CD4-positive, alpha-beta T cell treated with Interleukin-12 subunit alpha and Interleukin-12 subunit beta, for 1 hour (primary cell): ENCODE results near the gene NFX1.
"Not testable (repeated sequence)": the region's sequence is repeated elsewhere in the genome, so short reads cannot be mapped to it uniquely, and the experiment has no call there.

Experiments
- DNase-seq: peaks from one replicate; pipeline ENCODE4 v3.0.0-alpha.2; 2020

The NFX1 gene

DNA sequence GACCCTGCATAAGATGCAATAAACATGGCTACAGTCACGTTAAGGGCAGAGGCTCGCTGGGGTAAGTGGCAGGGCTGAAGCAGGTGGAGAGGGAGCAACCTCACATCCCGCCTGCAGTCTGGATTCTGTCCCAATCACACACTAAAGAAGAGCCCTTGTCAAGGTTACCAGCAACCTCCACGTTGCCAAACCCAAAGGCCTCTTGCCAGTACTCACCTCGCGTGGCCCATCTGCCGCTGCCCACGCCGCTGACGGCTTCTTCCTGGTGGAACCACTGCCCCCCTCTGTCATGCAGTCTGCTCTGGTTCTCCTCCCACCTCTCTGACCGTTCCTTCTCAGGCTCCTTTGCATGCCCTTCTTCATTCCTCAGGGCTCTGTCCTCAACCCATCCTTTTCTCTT lies 103.3 kb downstream of the NFX1 start:
- DNase-seq: no peak

DNA sequence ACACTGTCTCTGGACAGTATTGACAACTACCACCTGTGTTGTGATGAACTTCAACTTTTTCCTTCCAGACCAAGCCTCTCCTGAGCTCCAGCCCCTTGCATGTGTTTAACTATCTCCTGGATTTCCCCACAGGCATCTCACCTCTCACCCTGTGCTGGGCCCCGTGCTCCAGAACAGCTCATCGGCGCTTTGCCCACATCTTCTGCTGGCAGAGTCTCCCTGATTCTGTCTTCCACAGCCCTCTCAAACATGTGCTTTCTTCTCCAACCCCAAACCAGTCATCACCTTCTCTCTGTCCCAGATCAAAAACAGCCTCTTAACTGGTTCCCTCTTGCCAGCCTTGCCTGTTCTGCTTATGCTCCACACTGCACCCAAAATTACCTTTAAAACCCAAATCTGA lies 103.7 kb downstream of the NFX1 start:
- DNase-seq: not testable (repeated sequence)

DNA sequence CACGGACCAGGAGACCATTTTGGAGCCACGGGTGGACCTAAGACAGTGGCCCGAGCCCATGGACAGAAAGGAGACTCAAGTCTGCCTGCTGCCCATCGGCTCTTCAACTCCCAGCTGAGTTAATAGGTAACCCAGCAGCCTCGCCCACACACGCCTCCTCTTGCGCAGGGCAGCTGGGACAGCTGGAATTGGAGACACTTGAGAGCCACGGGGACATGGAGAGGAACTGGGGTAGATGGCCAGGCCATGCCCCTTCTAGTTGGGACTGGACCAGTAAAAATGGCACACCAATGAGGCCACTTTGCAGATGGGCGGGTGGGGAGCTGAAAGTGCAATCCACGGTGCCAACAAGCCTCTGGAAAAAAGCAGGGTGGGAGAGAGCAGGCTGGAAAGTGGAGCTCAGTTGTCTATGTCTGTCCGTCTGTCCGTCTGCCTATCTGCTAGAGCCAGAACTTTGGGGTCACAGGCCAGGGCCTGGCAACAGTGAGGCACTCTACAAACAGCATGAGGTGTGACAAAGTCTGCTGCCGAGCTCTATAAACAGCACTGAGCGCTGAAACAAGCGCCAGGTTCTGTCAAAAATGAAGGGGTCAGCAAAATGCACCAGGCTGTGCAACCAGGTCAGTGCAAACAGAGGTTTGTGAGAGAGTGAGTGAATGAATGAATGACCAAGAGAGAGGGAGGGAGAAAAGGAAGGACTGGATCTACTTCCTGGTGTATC lies 105.0 kb downstream of the NFX1 start:
- not testable (repeated sequence) for DNase-seq

DNA sequence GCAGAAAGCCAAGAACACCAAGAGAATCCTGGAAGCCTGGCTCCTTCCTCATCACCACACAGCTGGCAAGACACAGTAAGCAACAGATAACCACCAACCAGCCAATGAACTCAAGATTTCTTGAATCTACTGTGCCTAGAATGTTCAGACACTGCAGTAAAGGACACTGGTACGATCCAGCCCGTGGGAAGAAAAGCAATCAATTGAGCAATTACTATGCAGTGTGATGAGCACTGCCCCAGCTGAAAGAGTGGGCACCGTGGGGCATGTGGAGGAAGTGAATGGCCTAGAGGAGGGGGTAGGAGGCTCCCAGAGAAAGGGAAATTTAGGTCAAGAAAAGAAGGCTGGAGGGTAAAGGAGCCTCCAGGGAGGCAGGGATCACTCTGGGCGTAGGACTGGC lies 107.5 kb downstream of the NFX1 start:
- DNase-seq: not testable (repeated sequence)

DNA sequence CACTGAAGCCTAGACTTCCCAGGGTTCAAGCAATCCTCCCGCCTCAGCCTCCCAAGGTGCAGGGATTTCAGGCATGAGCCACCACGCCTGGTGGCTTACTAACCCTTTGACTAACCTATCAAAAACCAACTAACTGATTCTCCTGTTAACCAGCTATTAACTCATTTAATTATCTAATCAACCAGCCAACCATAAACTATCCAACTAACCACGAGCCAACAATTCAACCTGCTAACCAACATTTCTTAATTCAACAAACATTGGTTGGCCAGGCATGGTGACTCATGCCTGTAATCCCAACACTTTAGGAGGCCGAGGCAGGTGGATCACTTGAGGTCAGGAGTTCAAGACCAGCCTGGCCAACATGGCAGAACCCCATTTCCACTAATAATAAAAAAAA lies 108.7 kb downstream of the NFX1 start:
- DNase-seq: not testable (repeated sequence)

DNA sequence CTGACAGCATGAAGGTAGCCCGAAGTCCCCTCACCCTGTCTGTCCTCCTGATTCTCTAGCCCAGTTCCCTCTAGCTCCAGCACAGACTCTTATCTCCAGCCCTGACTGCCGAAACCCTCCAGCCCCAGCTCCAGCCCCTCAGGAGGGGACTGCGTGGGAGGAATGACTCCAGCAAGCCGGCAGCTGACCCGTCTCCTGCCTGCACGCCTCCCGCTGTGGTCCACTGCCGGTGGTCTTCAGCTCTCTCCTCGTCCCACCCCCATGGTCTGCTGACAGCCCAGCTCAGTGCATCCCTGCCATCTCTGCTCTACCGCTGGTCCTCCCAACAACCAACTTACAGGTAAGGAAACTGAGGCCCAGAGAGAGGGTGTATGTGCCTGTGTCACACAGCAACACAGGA lies 111.5 kb downstream of the NFX1 start:
- not testable (repeated sequence) for DNase-seq

DNA sequence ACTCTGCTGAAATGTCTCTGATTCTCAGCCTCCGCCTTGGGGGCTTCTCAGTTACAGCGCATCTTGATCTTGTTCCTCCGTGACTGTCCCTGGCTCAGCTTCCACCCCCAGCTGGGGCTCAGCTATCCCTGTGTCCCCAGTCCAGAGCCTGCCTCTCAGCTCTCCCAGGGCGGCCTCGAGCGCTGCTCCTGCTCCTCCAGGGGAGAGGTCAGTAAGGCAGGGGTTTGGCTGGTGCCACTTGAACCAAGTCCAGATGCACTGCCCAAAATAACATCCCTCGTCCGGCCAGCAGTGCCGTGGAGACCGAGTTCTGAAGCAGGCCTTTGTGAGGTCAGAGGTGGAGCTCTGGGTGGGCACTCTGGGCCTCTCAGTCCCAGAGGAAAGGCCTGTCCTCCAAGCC lies 112.1 kb downstream of the NFX1 start, which contains the start of gene AQP7:
Gene AQP7, minus strand, starts transcription at position 198 of the 400 bp plus-strand sequence. CDS start 1,306 bp downstream, outside the sequence.
- not testable (repeated sequence) for DNase-seq

DNA sequence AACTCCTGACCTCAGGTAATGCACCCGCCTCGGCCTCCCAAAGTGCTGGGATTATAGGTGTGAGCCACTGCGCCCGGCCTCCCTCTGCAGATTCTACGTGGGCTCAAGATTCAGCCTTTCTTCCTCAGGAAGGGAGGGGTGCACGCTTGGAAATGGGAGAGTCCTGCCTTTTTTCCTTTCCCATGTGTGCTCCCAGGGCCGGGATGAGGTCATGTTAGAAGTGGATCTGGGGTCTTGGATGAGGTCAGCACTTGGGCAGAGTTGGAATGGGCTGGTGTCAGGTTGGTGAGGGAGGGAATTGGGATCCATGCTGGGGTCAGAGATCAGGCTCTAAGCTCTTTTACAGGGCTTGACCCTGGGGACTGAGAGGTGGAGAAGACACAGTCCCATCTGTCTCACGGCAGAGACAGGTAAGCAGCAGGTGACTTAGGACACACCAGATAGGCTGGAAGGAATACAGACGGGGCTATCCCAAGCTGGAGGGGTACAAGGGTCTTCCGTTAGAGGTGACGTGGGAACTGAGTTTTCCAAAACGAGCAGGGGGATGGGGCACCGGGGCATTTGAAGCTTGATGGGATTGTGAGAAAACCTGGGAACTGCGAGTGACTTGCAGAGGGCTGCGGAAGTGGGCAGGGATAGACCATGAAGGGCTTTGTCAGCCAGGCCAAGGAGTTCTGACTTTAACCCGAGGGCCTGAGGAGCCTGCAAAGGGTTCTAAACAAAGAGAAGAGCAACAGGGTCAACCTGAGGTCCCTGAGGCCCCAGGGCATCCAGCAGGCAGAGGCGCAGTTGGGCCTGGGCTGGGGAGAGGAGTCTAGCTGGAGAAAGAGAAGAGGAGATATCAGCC lies 113.8 kb downstream of the NFX1 start:
- DNase-seq: no peak

DNA sequence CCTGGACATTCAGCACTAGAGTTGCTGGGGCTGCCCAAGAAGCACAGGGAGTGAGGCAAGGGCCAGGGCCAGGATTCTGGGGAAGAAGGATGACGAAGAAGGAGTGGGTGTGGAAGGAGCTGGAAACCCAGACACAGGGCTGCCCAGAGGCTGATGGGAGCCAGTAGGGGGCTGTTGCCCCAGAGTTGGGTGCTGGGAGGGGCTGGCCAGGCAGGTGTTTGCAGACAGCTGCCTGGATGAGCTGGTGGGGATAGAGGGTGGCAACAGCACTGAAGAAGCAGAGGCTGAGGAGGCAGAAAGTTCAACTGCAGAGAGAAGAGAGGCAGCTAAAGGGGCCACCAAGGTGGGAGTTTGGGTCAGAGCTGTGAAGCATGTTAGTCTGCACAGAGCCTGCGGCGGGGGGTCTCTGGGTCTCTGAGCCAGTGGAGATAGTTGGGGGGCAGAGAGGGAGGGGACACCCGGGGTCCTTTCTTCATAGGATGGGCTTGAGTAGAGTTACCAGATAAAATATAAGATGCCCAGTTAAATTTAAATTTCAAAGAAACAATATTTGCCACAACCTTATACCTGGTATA lies 114.6 kb downstream of the NFX1 start:
- no peak for DNase-seq

DNA sequence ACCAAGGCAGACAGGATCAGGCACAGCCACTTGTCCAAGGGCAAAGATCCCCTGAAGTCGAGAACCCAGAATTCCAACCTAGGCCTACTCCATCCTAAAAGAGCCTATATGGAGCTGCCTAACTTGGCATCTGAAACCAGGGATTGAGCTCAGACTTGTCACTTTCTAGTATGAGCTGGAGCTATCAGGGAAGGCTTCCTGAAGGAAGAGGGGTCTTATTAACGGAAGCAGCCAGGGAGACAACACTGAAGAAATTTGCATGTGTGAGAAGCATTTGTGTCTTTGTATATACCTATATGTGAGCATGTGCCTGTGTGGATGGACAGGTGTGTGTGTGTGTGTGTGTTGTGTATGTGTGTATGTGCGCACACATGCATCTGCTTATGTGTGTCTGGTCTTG lies 116.7 kb downstream of the NFX1 start:
- no peak for DNase-seq

DNA sequence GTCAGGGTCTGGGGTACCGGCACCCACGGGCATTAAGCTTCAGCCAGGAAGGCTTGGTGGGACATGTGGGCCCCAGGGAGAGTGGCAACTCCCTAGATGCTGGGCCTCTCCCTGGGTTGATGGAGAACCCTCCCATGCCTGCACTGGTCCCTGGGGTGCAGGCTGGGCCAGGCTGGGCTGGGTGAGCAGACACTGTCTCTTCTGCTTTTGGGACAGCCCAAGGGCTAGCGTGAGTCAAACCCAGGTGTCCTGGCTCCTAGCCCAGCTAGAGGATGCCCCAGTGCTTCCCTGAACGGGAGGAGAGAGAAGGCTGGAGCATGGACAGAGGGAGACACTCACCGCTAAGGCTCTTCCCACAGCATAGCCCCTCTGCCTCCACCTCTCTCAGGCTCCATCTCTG lies 117.8 kb downstream of the NFX1 start:
- DNase-seq: no peak

DNA sequence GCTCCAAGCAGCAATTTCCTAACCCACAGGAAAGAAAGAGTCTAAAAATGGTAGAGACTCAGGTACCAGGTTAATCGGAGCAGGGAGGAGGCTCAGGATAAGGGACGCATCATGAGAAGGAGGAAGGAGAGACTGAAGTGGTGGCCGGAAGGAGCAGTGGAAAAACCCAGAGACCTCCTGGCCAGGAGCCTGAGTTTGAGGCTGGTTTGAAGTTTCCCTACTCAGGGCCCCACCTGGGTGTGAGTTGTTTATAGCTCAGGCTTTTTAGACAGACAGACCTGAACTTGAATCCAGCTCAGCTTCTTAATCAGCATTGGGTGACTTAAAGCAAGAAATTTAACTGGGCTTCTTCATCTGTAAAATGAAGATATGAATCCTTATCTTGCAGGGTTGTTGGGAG lies 124.0 kb downstream of the NFX1 start:
- DNase-seq: no peak

DNA sequence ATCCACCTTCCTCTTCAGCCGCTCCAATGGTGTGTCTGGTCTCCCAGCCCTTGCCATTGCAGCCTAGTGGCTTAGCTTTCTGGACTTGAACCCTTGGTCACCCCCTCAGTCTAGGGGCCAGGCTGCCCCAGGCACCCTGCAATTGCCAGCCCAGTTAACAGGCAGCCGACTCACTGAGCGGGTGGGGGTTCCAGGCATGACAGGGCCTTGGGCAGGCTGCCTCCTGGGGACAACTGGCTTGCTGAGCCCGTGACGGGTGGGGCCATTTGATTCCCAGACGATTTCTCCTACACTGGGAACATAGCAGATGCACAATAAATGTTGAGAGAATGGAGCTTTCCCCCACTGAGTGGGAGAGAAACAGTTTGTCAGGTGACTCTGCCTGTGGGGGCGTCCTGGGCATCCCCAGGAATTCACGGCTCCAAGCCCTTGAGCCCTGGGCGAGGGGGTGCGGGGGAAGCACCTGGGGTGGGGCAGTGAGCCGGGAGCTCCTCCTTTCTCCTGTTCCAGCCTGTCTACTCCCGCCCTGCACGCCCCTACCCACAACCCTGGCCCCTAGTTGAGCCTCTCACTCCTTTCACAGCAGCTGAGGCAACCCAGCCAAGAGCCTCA lies 124.7 kb downstream of the NFX1 start:
- no peak for DNase-seq

DNA sequence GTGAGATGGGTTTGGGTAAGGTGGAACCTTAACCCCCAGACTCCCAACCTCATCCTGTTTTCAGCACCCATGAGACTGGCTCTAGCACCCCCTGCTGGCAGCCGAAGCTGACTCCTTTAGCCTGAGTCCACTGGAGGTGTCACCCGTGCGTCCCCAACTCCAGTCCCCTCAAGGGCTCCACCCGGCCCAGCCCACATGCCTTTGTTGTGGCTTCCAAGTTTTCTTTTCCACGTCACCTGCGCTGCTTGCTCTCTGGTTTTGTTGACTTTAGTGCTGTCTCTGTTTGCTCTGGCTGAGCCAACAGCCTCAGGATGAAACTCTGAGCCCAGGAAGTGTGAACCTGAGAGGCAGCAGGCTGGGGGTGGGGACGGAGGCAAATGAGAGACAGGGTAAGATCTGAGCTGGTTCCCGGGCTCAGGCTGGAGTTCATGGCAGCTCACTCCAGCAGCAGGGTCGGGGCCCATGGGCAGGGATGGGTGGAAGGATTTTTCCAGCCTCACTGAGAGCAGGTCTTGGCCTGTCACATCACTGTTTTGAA lies 125.3 kb downstream of the NFX1 start:
- DNase-seq: peak; percentile 91

DNA sequence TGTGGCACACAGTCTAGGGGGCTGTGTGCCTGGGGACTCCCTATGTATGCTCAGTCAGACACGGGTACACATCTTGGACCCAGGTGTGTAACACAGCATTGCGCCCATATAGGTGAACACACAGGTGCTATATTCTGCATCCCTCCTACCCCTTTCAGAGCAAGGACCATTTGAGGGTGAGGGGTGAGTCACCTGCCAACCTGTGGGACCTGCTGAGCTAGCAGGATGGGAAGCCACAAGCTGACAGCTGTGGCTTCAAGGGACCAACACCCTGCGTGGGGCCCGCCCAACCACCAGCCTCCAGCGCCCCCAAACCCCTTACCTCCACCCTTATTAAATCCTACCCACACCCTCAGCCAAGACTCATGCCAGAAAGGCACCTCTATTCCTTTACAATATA lies 126.7 kb downstream of the NFX1 start:
- peak; percentile 49 for DNase-seq

DNA sequence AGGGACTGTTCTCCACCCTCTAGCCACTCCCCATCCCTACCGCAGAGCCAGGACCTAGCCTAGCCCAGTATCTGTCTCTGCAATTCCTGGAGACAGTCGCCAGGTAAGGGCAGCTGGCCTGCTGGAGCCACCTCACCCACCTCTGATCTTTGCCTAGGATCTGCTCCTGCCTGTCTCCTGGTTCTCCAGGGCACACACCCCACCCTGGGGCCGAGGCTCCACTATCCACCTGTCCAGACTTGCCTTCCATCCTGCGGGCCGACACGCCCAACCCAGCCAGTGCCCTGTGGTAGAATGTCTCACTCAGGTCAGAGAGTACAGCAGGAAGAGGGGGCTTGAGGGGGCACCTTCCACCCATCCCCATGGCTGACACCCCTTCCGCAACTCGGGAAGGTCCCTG lies 127.8 kb downstream of the NFX1 start:
- no peak for DNase-seq

DNA sequence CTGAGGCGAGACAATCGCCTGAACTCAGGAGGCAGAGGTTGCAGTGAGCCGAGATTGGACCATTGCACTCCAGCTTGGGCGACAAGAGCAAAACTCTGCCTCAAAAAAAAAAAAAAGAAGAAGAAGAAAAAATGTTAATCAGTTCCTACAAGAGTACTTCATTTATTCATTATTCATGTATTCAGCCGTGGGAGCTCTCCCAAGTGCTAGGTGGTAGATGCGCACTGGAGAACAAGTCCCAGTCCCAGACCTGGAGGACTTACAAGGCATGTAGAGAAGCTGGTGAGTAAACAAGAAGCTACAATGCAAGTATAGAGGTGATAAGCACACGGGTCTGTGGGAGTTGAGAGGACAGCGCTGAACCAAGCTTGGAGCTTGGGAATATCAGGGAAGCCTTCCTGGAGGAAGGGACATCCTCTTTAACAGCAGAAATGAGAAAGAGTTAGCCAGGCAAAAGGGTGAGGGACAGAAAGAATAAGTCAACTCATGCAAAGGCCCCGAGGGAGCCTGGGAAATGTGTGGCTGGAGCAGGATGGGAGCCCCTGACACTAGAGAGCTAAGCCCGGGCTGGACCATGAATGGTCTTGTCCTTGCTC lies 129.5 kb downstream of the NFX1 start:
- DNase-seq: no peak
